ENCODE measurements around the gene CMC2. TPM values are rescaled to one million over a fixed set of nuclear protein-coding genes. Genes with fewer than 3 reads are reported as not detected.
A peak's percentile ranks its signal among the peaks of the same experiment; 100 is the strongest.

The CMC2 gene
- total RNA-seq, 2 experiments from 2014 or later, result 89.1 to 99.8 TPM

- no peak for DNase-seq (ENCODE audit: low spot score)
- Histone ChIP-seq H3K4me2 (ENCODE audit: low read length) (no peak overlapping the region), H3K4me1 (ENCODE audit: insufficient read depth, low read length, poor library complexity, severe bottlenecking) (no peaks in the 10 kb centered on the region), H3K4me3 (ENCODE audit: low read depth, low read length, poor library complexity, severe bottlenecking) (no peak overlapping the region), H3K9me3 (ENCODE audit: low read length) (no peaks in the 10 kb centered on the region), H3K9me2 (ENCODE audit: insufficient read depth, low read length) (no peaks in the 10 kb centered on the region), H3K27ac (ENCODE audit: low read depth, low read length, poor library complexity, severe bottlenecking) (no peak overlapping the region), H2AFZ (ENCODE audit: low read length) (no peak overlapping the region), H3K36me3 (ENCODE audit: insufficient read depth, low read length) (0 out of 2 replicates have a peak, but pooled peaks cover 10% of the 10 kb centered on the region), H3K79me2 (ENCODE audit: insufficient read depth, low read depth, low read length) (no peaks in the 10 kb centered on the region), H4K20me1 (ENCODE audit: insufficient read depth, low read length) (no peaks in the 10 kb centered on the region)
- POLR2A ChIA-PET, result interaction anchor here (1.3 kb wide), 1 partner anchor 8 kb away, joined by 3 read pairs; no protein-coding TSS in a partner anchor
- no TSS peak for BruUV-seq (replicated peaks)
- no peak for TF ChIP-seq EZH2phosphoT487 (IDR thresholded peaks at IDR 0.05; ENCODE audit: borderline replicate concordance, low read depth, low read length)
- TF ChIP-seq, protein P1, sequence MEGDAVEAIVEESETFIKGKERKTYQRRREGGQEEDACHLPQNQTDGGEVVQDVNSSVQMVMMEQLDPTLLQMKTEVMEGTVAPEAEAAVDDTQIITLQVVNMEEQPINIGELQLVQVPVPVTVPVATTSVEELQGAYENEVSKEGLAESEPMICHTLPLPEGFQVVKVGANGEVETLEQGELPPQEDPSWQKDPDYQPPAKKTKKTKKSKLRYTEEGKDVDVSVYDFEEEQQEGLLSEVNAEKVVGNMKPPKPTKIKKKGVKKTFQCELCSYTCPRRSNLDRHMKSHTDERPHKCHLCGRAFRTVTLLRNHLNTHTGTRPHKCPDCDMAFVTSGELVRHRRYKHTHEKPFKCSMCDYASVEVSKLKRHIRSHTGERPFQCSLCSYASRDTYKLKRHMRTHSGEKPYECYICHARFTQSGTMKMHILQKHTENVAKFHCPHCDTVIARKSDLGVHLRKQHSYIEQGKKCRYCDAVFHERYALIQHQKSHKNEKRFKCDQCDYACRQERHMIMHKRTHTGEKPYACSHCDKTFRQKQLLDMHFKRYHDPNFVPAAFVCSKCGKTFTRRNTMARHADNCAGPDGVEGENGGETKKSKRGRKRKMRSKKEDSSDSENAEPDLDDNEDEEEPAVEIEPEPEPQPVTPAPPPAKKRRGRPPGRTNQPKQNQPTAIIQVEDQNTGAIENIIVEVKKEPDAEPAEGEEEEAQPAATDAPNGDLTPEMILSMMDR (conservative IDR thresholded peaks at IDR 0.05; ENCODE audit: low read length), result no peak
- CTCF ChIA-PET (ENCODE audit: unreplicated experiment), result no interaction called here
- intact Hi-C loops (cut with micrococcal nuclease; ENCODE audit: unreplicated experiment), result no loop called here
These were observed 37.6 kb downstream of the CMC2 start for GRCh38 chr16:80969114-80969484.

DNA sequence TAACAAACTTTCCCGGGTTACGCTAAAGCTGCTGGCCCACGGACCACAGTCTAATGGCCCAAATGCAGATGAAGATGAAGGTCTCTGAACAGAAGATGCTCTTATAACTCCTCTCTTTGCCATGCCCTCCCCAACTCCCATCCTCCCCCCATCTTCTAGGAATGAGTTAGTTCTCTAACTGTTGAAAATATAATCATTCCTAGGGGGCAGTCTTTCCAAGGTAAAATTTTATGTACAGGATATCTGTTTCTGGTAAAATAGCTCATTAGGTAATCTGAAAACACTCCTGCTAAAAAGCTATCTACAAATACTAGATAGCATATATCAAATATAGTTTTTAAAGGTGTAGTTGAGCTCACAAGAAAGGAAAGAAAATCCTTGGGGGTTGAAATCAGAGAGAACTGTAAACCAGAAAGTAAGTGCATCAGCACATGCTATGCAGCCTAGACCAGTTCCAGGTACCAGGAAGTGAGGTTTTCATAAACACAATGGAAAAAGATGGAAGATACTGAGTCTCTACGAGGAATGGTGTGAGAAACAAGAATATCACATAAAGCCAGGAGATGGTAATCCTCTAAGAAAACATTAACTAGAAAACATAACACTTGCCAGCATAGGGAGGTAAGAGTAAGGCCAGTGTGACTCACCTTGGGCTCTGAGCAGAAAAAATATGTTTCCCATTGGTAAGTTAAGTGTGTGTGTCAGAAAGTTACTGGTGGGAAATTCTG, 38.1 kb downstream of the CMC2 start:
- Histone ChIP-seq H3K4me2 (ENCODE audit: low read length) (no peak overlapping the region), H3K4me3 (ENCODE audit: low read depth, low read length, poor library complexity, severe bottlenecking) (no peak overlapping the region), H3K4me1 (ENCODE audit: insufficient read depth, low read length, poor library complexity, severe bottlenecking) (no peaks in the 10 kb centered on the region), H3K79me2 (ENCODE audit: insufficient read depth, low read depth, low read length) (no peaks in the 10 kb centered on the region), H2AFZ (ENCODE audit: low read length) (no peak overlapping the region), H3K27ac (ENCODE audit: low read depth, low read length, poor library complexity, severe bottlenecking) (no peak overlapping the region), H3K9me2 (ENCODE audit: insufficient read depth, low read length) (no peaks in the 10 kb centered on the region), H3K9me3 (ENCODE audit: low read length) (no peaks in the 10 kb centered on the region), H3K36me3 (ENCODE audit: insufficient read depth, low read length) (0 out of 2 replicates have a peak, but pooled peaks cover 6% of the 10 kb centered on the region), H4K20me1 (ENCODE audit: insufficient read depth, low read length) (no peaks in the 10 kb centered on the region)
- BruUV-seq (replicated peaks), result no TSS peak
- ChIA-PET CTCF (ENCODE audit: unreplicated experiment) (no interaction called here), POLR2A (interaction anchor here (0.5 to 1.3 kb wide), 2 partner anchors 9 to 17 kb away, joined by 3 read pairs; no protein-coding TSS in a partner anchor)
- intact Hi-C loops (cut with micrococcal nuclease; ENCODE audit: unreplicated experiment), result no loop called here
- TF ChIP-seq, protein P1 (conservative IDR thresholded peaks at IDR 0.05; ENCODE audit: low read length), result peak; percentile 34; the same call in 1 of the 2 replicates
- TF ChIP-seq EZH2phosphoT487 (IDR thresholded peaks at IDR 0.05; ENCODE audit: borderline replicate concordance, low read depth, low read length), result no peak
- DNase-seq (ENCODE audit: low spot score), result no peak

- CTCF ChIA-PET (ENCODE audit: unreplicated experiment), result no interaction called here
- no peaks in the 10 kb centered on the region for H3K9me3 ChIP-seq (ENCODE audit: low read length)
These were observed 40.1 kb downstream of the CMC2 start for GRCh38 chr16:80966617-80967016.

More at GRCh38 chr16:80966617-80967016, 40.1 kb downstream of the CMC2 start:
- Histone ChIP-seq H3K4me1 (ENCODE audit: insufficient read depth, low read length, poor library complexity, severe bottlenecking) (no peaks in the 10 kb centered on the region), H3K36me3 (ENCODE audit: insufficient read depth, low read length) (0 out of 2 replicates have a peak, but pooled peaks cover 5% of the 10 kb centered on the region), H3K4me3 (ENCODE audit: low read depth, low read length, poor library complexity, severe bottlenecking) (no peak overlapping the region), H2AFZ (ENCODE audit: low read length) (no peak overlapping the region), H3K9me2 (ENCODE audit: insufficient read depth, low read length) (no peaks in the 10 kb centered on the region), H3K27ac (ENCODE audit: low read depth, low read length, poor library complexity, severe bottlenecking) (no peak overlapping the region), H3K79me2 (ENCODE audit: insufficient read depth, low read depth, low read length) (no peaks in the 10 kb centered on the region), H3K4me2 (ENCODE audit: low read length) (no peak overlapping the region), H4K20me1 (ENCODE audit: insufficient read depth, low read length) (no peaks in the 10 kb centered on the region)
- no TSS peak for BruUV-seq (replicated peaks)
- intact Hi-C loops (cut with micrococcal nuclease; ENCODE audit: unreplicated experiment), result no loop called here
- POLR2A ChIA-PET, result interaction anchor here (1.1 kb wide), 1 partner anchor 8 kb away, joined by 3 read pairs; no protein-coding TSS in a partner anchor
- no peak for DNase-seq (ENCODE audit: low spot score)
- TF ChIP-seq, protein P1 (conservative IDR thresholded peaks at IDR 0.05; ENCODE audit: low read length), result no peak
- no peak for TF ChIP-seq EZH2phosphoT487 (IDR thresholded peaks at IDR 0.05; ENCODE audit: borderline replicate concordance, low read depth, low read length)

Data from OCI-LY7 (cell line).